WTC11 (cell line): Measurements from ENCODE around the gene GRK6. TPM values are rescaled to one million over a fixed set of nuclear protein-coding genes. Genes with fewer than 3 reads are reported as not detected.

Experiments used
- ATAC-seq: fragments of 200-7000 bp; cut with Tn5 transposase; 2 replicates; pipeline ENCODE4 v1.10.0; 2021; ENCODE audit warnings: mild to moderate bottlenecking, moderate library complexity
- CTCF ChIA-PET: fragments of 300-600 bp; sonication (Branson Sonifier 250); formaldehyde crosslinking; loops from one replicate; lab custom pipeline; 2021; ENCODE audit warnings: antibody characterized with exemption; lab: Charles Lee
- POLR2A ChIA-PET: fragments of 350-600 bp; sonication (Branson Sonifier 250); formaldehyde crosslinking; loops from one replicate; lab custom pipeline; 2021; ENCODE audit warnings: antibody characterized with exemption; lab: Charles Lee
- DNase-seq: peaks from one replicate; pipeline ENCODE4 v3.0.0; 2021; ENCODE audit warnings: low spot score
- H3K27ac Mint-ChIP-seq: 2 replicates; pipeline ENCODE4 v1.8.0; 2021; ENCODE audit warnings: mixed read lengths
- H3K27me3 Mint-ChIP-seq: 2 replicates; pipeline ENCODE4 v1.8.0; 2021; ENCODE audit warnings: low read depth, mild to moderate bottlenecking, moderate library complexity, mixed read lengths
- H3K36me3 Mint-ChIP-seq: 2 replicates; pipeline ENCODE4 v1.8.0; 2021; ENCODE audit warnings: mixed read lengths
- H3K4me1 Mint-ChIP-seq: 2 replicates; pipeline ENCODE4 v1.8.0; 2022; ENCODE audit warnings: mixed read lengths
- H3K4me3 Mint-ChIP-seq: 2 replicates; pipeline ENCODE4 v1.8.0; 2021; ENCODE audit warnings: mild to moderate bottlenecking, moderate library complexity, mixed read lengths
- H3K9me3 Mint-ChIP-seq: 2 replicates; pipeline ENCODE4 v1.8.0; 2021; ENCODE audit warnings: mixed read lengths
- ATF2 ChIP-seq: sonication (generic); formaldehyde crosslinking; IDR thresholded peaks from 2 replicates; pipeline ENCODE4 v1.8.1; 2022; ENCODE audit warnings: low read depth, missing genetic modification reagents, borderline replicate concordance
- CREM ChIP-seq: sonication (generic); formaldehyde crosslinking; IDR thresholded peaks from 2 replicates; pipeline ENCODE4 v1.8.1; 2022; ENCODE audit warnings: mild to moderate bottlenecking, missing genetic modification reagents, moderate library complexity
- ERG ChIP-seq: fragments of 250-450 bp; sonication (Bioruptor Pico); IDR thresholded peaks from 2 replicates; pipeline ENCODE4 v1.8.0; 2021; ENCODE audit warnings: mild to moderate bottlenecking
- NFYB ChIP-seq: sonication (generic); formaldehyde crosslinking; conservative IDR thresholded peaks from 2 replicates; pipeline ENCODE4 v1.8.0; 2022; ENCODE audit warnings: low read depth, missing genetic modification reagents
- PREB ChIP-seq: sonication (generic); formaldehyde crosslinking; IDR thresholded peaks from 2 replicates; pipeline ENCODE4 v1.8.1; 2022; ENCODE audit warnings: mild to moderate bottlenecking, missing genetic modification reagents, moderate library complexity, borderline replicate concordance
- PRRX2 ChIP-seq: fragments of 250-450 bp; sonication (Bioruptor Pico); IDR thresholded peaks from 2 replicates; pipeline ENCODE4 v1.8.0; 2021; ENCODE audit warnings: mild to moderate bottlenecking
- SP1 ChIP-seq: sonication (generic); formaldehyde crosslinking; conservative IDR thresholded peaks from 2 replicates; pipeline ENCODE4 v1.8.1; 2022; ENCODE audit warnings: missing genetic modification reagents
- TEAD4 ChIP-seq: sonication (generic); formaldehyde crosslinking; IDR thresholded peaks from 2 replicates; pipeline ENCODE4 v1.8.0; 2022; ENCODE audit warnings: mild to moderate bottlenecking, missing genetic modification reagents
- USF1 ChIP-seq: sonication (generic); formaldehyde crosslinking; IDR thresholded peaks from 2 replicates; pipeline ENCODE4 v1.8.0; 2022; ENCODE audit warnings: mild to moderate bottlenecking, missing genetic modification reagents
- USF2 ChIP-seq: sonication (generic); formaldehyde crosslinking; IDR thresholded peaks from 2 replicates; pipeline ENCODE4 v1.8.1; 2023; ENCODE audit warnings: mild to moderate bottlenecking, missing genetic modification reagents, moderate library complexity
- ZBTB43 ChIP-seq: sonication (generic); formaldehyde crosslinking; IDR thresholded peaks from 2 replicates; pipeline ENCODE4 v1.8.1; 2023; ENCODE audit warnings: mild to moderate bottlenecking, missing genetic modification reagents
- ZNF138 ChIP-seq: sonication (generic); formaldehyde crosslinking; conservative IDR thresholded peaks from 2 replicates; pipeline ENCODE4 v1.8.1; 2022; ENCODE audit warnings: mild to moderate bottlenecking, moderate library complexity, missing genetic modification reagents
- ZNF263 ChIP-seq: sonication (generic); formaldehyde crosslinking; IDR thresholded peaks from 2 replicates; pipeline ENCODE4 v1.8.1; 2022; ENCODE audit warnings: low read depth, mild to moderate bottlenecking, moderate library complexity, missing genetic modification reagents
- total RNA-seq: library from RNA; stranded (reverse); gene quantifications from 3 replicates; pipeline ENCODE4 v1.2.3, GENCODE V29; 2021

GRK6 gene
- total RNA-seq, 1 experiment from 2014 or later: 69.2 TPM

GRCh38 chr5:177435847-177436536 is 9.5 kb downstream of the GRK6 start (continued):
- TF ChIP-seq ZNF263 (CRISPR knock-in tag): no peak
- TF ChIP-seq ZBTB43: no peak
- no peak for TF ChIP-seq ZNF138 (CRISPR knock-in tag)
- TF ChIP-seq CREM (CRISPR knock-in tag): no peak
- TF ChIP-seq, all 79 proteins: peak for 0

GRCh38 chr5:177437623-177438022 is 11.1 kb downstream of the GRK6 start:
- no peak for DNase-seq

GRCh38 chr5:177438468-177438867 is 12.0 kb downstream of the GRK6 start:
- Mint-ChIP-seq H3K4me1 (peaks cover 13% of the 10 kb centered on the region), H3K27ac (peak overlapping the region; percentile 27; the same call in 1 of the 2 replicates)
- TF ChIP-seq PRRX2 (CRISPR knock-in tag) (no peak), NFYB (CRISPR knock-in tag) (no peak), ATF2 (CRISPR knock-in tag) (no peak), TEAD4 (CRISPR knock-in tag) (no peak), ERG (no peak), PREB (CRISPR knock-in tag) (no peak)
- TF ChIP-seq, all 79 proteins: peak for 0
- POLR2A ChIA-PET: interaction anchor here (1.2 to 1.8 kb wide), 2 partner anchors 11 to 35 kb away, joined by 4 read pairs; no protein-coding TSS in a partner anchor
- CTCF ChIA-PET: interaction anchor here (1.1 to 15.8 kb wide), 5 partner anchors 12 to 129 kb away, joined by 3 to 171 read pairs (median 6); partner anchors contain the start of gene GRK6
- peaks cover 34% of the 10 kb centered on the region for H3K36me3 Mint-ChIP-seq
- H3K4me3 Mint-ChIP-seq: no peak overlapping the region
- no peaks in the 10 kb centered on the region for H3K27me3 Mint-ChIP-seq
- peaks cover 4% of the 10 kb centered on the region for H3K9me3 Mint-ChIP-seq
- DNase-seq (no peak), ATAC-seq (no peak)

More at GRCh38 chr5:177437623-177438022, 11.1 kb downstream of the GRK6 start:
- no peak for ATAC-seq
- H3K4me1 Mint-ChIP-seq: peaks cover 12% of the 10 kb centered on the region
- H3K9me3 Mint-ChIP-seq: peaks cover 4% of the 10 kb centered on the region
- peak; percentile 42 for TF ChIP-seq USF1 (CRISPR knock-in tag)
- no peak for TF ChIP-seq ZNF138 (CRISPR knock-in tag)
- TF ChIP-seq SP1 (CRISPR knock-in tag): no peak
- TF ChIP-seq USF2 (CRISPR knock-in tag): peak; percentile 71
- peak; percentile 50 for TF ChIP-seq NFYB (CRISPR knock-in tag)
- H3K36me3 Mint-ChIP-seq: peaks cover 36% of the 10 kb centered on the region
- H3K27me3 Mint-ChIP-seq: no peaks in the 10 kb centered on the region
- ChIA-PET POLR2A (interaction anchor here (0.5 to 1.8 kb wide), 4 partner anchors 9 to 322 kb away, joined by 3 to 6 read pairs (median 4); partner anchors contain the start of gene PRR7), CTCF (interaction anchor here (0.5 to 15.8 kb wide), 11 partner anchors 11 to 128 kb away, joined by 3 to 171 read pairs (median 6); partner anchors contain the start of gene GRK6)
- no peak overlapping the region for H3K27ac Mint-ChIP-seq
- H3K4me3 Mint-ChIP-seq: no peak overlapping the region
